A549 (cell line): Measurements from ENCODE around the gene SLX9. TPM values are rescaled to one million over a fixed set of nuclear protein-coding genes. Genes with fewer than 3 reads are reported as not detected.

Experiments
- ATAC-seq, 2 experiments: fragments of 200-7000 bp in 1 of 2; fragments of >200 bp in 1 of 2; cut with Nextera tagmentation in 1 of 2; cut with Tn5 transposase in 1 of 2; 3 replicates each; pipeline versions ENCODE4 v1.8.0 to v1.9.1; 2018 to 2020; ENCODE audit warnings: mild to moderate bottlenecking in 1 of 2, moderate library complexity in 1 of 2
- CTCF ChIA-PET: fragments of 300-600 bp; sonication (Branson Sonifier 250); formaldehyde crosslinking; extraction: SDS; loops from one replicate; lab custom pipeline; 2021; ENCODE audit warnings: antibody characterized with exemption, inconsistent platforms; lab: Yijun Ruan, JAX
- POLR2A ChIA-PET: fragments of 350-600 bp; formaldehyde crosslinking; extraction: SDS; loops from one replicate; lab custom pipeline; 2021; ENCODE audit warnings: antibody characterized with exemption, inconsistent platforms; lab: Yijun Ruan, JAX
- DNase-seq, 2 experiments: peaks; one replicate each; pipeline versions ENCODE4 v3.0.0 to v3.0.0-alpha.2; 2011 to 2016; ENCODE audit warnings: low read depth in 1 of 2, low spot score in 1 of 2
- FAIRE-seq: peaks from 2 replicates; lab custom pipeline; 2011; peaks lifted over from hg19 to GRCh38; lab: Jason Lieb, UNC
- H3K27ac ChIP-seq, 2 experiments: fragments of >200 bp; sonication (Bioruptor Twin); formaldehyde crosslinking; 3 replicates each; pipeline ENCODE4 v1.5.1; 2016 to 2017
- H3K4me1 ChIP-seq: fragments of >200 bp; sonication (Bioruptor Twin); formaldehyde crosslinking; 3 replicates; pipeline ENCODE4 v1.6.1; 2016
- H3K4me2 ChIP-seq: fragments of >200 bp; sonication (Bioruptor Twin); formaldehyde crosslinking; 3 replicates; pipeline ENCODE4 v1.6.1; 2016
- H3K4me3 ChIP-seq: fragments of >200 bp; sonication (Bioruptor Twin); formaldehyde crosslinking; 3 replicates; pipeline ENCODE4 v1.5.1; 2016
- H3K9me3 ChIP-seq: fragments of >200 bp; sonication (Bioruptor Twin); formaldehyde crosslinking; 3 replicates; pipeline ENCODE4 v1.6.1; 2016
- BCL3 ChIP-seq: fragments of >200 bp; sonication (Bioruptor Twin); formaldehyde crosslinking; IDR thresholded peaks from 3 replicates; pipeline ENCODE4 v1.6.1; 2016
- CEBPB ChIP-seq, 2 experiments: fragments of >200 bp in 1 of 2; sonication (Bioruptor Twin) in 1 of 2; formaldehyde crosslinking in 1 of 2; IDR thresholded peaks; 2 replicates each; pipeline ENCODE4 v1.6.1; 2012 to 2016
- CHD2 ChIP-seq: fragments of 150-350 bp; IDR thresholded peaks from 2 replicates; pipeline ENCODE4 v1.6.1; 2014; ENCODE audit warnings: low read length; ENCODE audit not compliant: partially characterized antibody
- EHMT2 ChIP-seq: fragments of 200-600 bp; sonication (generic); IDR thresholded peaks from 2 replicates; pipeline ENCODE4 v1.6.1; 2016; ENCODE audit warnings: antibody characterized with exemption, low read depth, mild to moderate bottlenecking, moderate library complexity
- ELK1 ChIP-seq: fragments of 150-350 bp; IDR thresholded peaks from 2 replicates; pipeline ENCODE4 v1.6.1; 2014; ENCODE audit warnings: low read depth, mild to moderate bottlenecking, low read length
- EP300 ChIP-seq, 2 experiments: fragments of >200 bp; sonication (Bioruptor Twin); formaldehyde crosslinking; IDR thresholded peaks; 2 replicates in 1 of 2; 3 replicates in 1 of 2; pipeline ENCODE4 v1.6.1; 2016 to 2017
- ESRRA ChIP-seq: fragments of 150-350 bp; IDR thresholded peaks from 2 replicates; pipeline ENCODE4 v1.6.1; 2014; ENCODE audit warnings: mild to moderate bottlenecking, low read length, borderline replicate concordance
- FOSB ChIP-seq: fragments of 250-450 bp; sonication (Bioruptor Pico); IDR thresholded peaks from 2 replicates; pipeline ENCODE4 v1.5.0; 2020; ENCODE audit warnings: mild to moderate bottlenecking, moderate library complexity
- FOSL2 ChIP-seq, 2 experiments: fragments of 450-650 bp in 1 of 2; fragments of >200 bp in 1 of 2; sonication (Bioruptor Twin) in 1 of 2; formaldehyde crosslinking; IDR thresholded peaks; 2 replicates each; pipeline versions ENCODE4 v1.5.0 to v1.6.1; 2016 to 2020; ENCODE audit warnings: mild to moderate bottlenecking in 1 of 2, moderate library complexity in 1 of 2
- JUN ChIP-seq, 2 experiments: fragments of >200 bp; sonication (Bioruptor Twin); formaldehyde crosslinking; IDR thresholded peaks; 2 replicates in 1 of 2; 3 replicates in 1 of 2; pipeline ENCODE4 v1.6.1; 2016 to 2017
- MAFK ChIP-seq: fragments of 450-650 bp; IDR thresholded peaks from 2 replicates; pipeline ENCODE4 v1.6.1; 2014; ENCODE audit not compliant: partially characterized antibody
- MYC ChIP-seq: IDR thresholded peaks from 2 replicates; pipeline ENCODE4 v1.6.1; 2012; ENCODE audit warnings: mild to moderate bottlenecking, inconsistent platforms, low read length, improper control_type of control experiment, borderline replicate concordance
- NFE2L2 ChIP-seq: fragments of 150-350 bp; conservative IDR thresholded peaks from 2 replicates; pipeline ENCODE4 v1.6.1; 2014; ENCODE audit warnings: low read length
- PHF8 ChIP-seq: fragments of 200-600 bp; sonication (generic); IDR thresholded peaks from 2 replicates; pipeline ENCODE4 v1.6.1; 2016; ENCODE audit warnings: low read depth, mild to moderate bottlenecking, antibody characterized with exemption, moderate library complexity, borderline replicate concordance
- POLR2AphosphoS2 ChIP-seq: conservative IDR thresholded peaks from 2 replicates; pipeline ENCODE4 v1.6.1; 2012; ENCODE audit warnings: low read length, improper control_type of control experiment, inconsistent platforms
- RCOR1 ChIP-seq: fragments of 150-350 bp; IDR thresholded peaks from 2 replicates; pipeline ENCODE4 v1.6.1; 2014; ENCODE audit warnings: antibody characterized with exemption, low read length, low read depth
- RFX5 ChIP-seq: fragments of 450-650 bp; IDR thresholded peaks from 2 replicates; pipeline ENCODE4 v1.7.1; 2014; ENCODE audit warnings: antibody characterized with exemption, mild to moderate bottlenecking, moderate library complexity
- SREBF2 ChIP-seq: fragments of 450-650 bp; IDR thresholded peaks from 2 replicates; pipeline ENCODE4 v1.6.1; 2014; ENCODE audit warnings: mild to moderate bottlenecking, moderate library complexity
- ZC3H11A ChIP-seq: fragments of 450-650 bp; IDR thresholded peaks from 2 replicates; pipeline ENCODE4 v1.6.1; 2014; ENCODE audit warnings: antibody characterized with exemption, mild to moderate bottlenecking
- ZNF302 ChIP-seq: fragments of 250-450 bp; sonication (Bioruptor Pico); IDR thresholded peaks from 2 replicates; pipeline ENCODE4 v1.9.0; 2021; ENCODE audit warnings: inconsistent platforms, mild to moderate bottlenecking, moderate library complexity
- WGBS: methylation state at CpG from one replicate; pipeline ENCODE4 v1.1.6; 2017; ENCODE audit errors: missing lambda C conversion rate; 5-methylcytosine and 5-hydroxymethylcytosine counted together
- polyA plus RNA-seq, 4 experiments: library from polyadenylated mRNA; depleted of rRNA in 3 of 4; stranded (reverse); fragments of >200 nt; fragmentation: RNase III in 1 of 4; extraction: RNeasy Plus Mini Kit Qiagen cat#74134 plus additional on column Dnase treatment in 1 of 4; gene quantifications; 2 replicates in 3 of 4; 3 replicates in 1 of 4; pipeline ENCODE4 v1.2.3, GENCODE V29; 2011 to 2017
- TF ChIP-seq, protein P1 (sequence below): fragments of 200-600 bp; sonication (generic); IDR thresholded peaks from 2 replicates; pipeline ENCODE4 v1.6.1; 2016; ENCODE audit warnings: antibody characterized with exemption, mild to moderate bottlenecking, moderate library complexity
- TF ChIP-seq, protein P2 (sequence below): fragments of 250-450 bp; sonication (Bioruptor Pico); IDR thresholded peaks from 2 replicates; pipeline ENCODE4 v1.5.0; 2021; ENCODE audit warnings: mild to moderate bottlenecking, moderate library complexity, borderline replicate concordance
- TF ChIP-seq, protein P3 (sequence below): IDR thresholded peaks from 2 replicates; pipeline ENCODE4 v1.6.1; 2012; ENCODE audit warnings: low read depth, borderline replicate concordance

SLX9 gene
- polyA plus RNA-seq, 2 of the 4 experiments (the other 2 are of a cell fraction) = 26.9 to 40.6 TPM

DNA sequence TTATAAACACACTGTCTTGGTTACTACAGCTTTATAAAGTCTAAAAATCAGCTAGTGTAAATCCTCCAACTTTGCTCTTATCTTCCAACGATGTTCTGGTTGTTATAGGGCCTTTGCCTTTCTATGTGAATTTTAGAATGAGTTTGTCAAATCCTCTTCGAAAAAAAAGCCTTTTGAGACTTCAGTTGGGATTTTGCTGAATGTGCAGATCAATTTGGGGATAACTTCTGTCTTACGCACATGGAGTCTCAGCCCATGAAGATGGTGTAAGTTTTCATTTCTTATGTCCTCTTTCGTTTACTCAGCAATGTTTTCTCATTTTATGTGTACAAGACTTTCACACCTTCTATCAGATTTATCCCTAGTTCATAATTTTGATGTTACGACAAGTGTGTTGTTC lies 69.8 kb downstream of the SLX9 start:
- FAIRE-seq = no peak
- H3K4me1 ChIP-seq = peaks cover 20% of the 10 kb centered on the region
- 75% methylated on average over 5 of the region's 5 CpGs for WGBS
- POLR2A ChIA-PET = no interaction called here
- no peak for TF ChIP-seq EHMT2
- TF ChIP-seq MAFK = peak; percentile 61
- TF ChIP-seq POLR2AphosphoS2 = no peak
- CTCF ChIA-PET = no interaction called here
- H3K9me3 ChIP-seq = no peaks in the 10 kb centered on the region
- DNase-seq = no peak
- H3K4me2 ChIP-seq = no peak overlapping the region
- no peak overlapping the region for H3K4me3 ChIP-seq
- no peak overlapping the region for H3K27ac ChIP-seq
- ATAC-seq = no peak

GRCh38 chr21:45010096-45010495 lies 70.3 kb downstream of the SLX9 start:
- POLR2A ChIA-PET = no interaction called here
- TF ChIP-seq JUN (IDR thresholded peaks at IDR 0.05) (no peak), MYC (no peak), SREBF2 (no peak), CHD2 (no peak), PHF8 (no peak), ELK1 (no peak), ESRRA (no peak), ZC3H11A (no peak), BCL3 (no peak), EP300 (IDR thresholded peaks at IDR 0.05) (no peak), NFE2L2 (no peak), FOSB (CRISPR knock-in tag) (no peak), ZNF302 (CRISPR knock-in tag) (no peak), CEBPB (IDR thresholded peaks at IDR 0.05) (no peak), RFX5 (no peak), FOSL2 (IDR thresholded peaks at IDR 0.05) (no peak), FOSL2 (CRISPR knock-in tag; IDR thresholded peaks at IDR 0.05) (no peak), RCOR1 (no peak)
- TF ChIP-seq, protein P1, sequence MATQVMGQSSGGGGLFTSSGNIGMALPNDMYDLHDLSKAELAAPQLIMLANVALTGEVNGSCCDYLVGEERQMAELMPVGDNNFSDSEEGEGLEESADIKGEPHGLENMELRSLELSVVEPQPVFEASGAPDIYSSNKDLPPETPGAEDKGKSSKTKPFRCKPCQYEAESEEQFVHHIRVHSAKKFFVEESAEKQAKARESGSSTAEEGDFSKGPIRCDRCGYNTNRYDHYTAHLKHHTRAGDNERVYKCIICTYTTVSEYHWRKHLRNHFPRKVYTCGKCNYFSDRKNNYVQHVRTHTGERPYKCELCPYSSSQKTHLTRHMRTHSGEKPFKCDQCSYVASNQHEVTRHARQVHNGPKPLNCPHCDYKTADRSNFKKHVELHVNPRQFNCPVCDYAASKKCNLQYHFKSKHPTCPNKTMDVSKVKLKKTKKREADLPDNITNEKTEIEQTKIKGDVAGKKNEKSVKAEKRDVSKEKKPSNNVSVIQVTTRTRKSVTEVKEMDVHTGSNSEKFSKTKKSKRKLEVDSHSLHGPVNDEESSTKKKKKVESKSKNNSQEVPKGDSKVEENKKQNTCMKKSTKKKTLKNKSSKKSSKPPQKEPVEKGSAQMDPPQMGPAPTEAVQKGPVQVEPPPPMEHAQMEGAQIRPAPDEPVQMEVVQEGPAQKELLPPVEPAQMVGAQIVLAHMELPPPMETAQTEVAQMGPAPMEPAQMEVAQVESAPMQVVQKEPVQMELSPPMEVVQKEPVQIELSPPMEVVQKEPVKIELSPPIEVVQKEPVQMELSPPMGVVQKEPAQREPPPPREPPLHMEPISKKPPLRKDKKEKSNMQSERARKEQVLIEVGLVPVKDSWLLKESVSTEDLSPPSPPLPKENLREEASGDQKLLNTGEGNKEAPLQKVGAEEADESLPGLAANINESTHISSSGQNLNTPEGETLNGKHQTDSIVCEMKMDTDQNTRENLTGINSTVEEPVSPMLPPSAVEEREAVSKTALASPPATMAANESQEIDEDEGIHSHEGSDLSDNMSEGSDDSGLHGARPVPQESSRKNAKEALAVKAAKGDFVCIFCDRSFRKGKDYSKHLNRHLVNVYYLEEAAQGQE = no peak
- TF ChIP-seq, protein P2, sequence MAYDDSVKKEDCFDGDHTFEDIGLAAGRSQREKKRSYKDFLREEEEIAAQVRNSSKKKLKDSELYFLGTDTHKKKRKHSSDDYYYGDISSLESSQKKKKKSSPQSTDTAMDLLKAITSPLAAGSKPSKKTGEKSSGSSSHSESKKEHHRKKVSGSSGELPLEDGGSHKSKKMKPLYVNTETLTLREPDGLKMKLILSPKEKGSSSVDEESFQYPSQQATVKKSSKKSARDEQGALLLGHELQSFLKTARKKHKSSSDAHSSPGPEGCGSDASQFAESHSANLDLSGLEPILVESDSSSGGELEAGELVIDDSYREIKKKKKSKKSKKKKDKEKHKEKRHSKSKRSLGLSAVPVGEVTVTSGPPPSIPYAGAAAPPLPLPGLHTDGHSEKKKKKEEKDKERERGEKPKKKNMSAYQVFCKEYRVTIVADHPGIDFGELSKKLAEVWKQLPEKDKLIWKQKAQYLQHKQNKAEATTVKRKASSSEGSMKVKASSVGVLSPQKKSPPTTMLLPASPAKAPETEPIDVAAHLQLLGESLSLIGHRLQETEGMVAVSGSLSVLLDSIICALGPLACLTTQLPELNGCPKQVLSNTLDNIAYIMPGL (CRISPR knock-in tag) = no peak
- TF ChIP-seq, protein P3, sequence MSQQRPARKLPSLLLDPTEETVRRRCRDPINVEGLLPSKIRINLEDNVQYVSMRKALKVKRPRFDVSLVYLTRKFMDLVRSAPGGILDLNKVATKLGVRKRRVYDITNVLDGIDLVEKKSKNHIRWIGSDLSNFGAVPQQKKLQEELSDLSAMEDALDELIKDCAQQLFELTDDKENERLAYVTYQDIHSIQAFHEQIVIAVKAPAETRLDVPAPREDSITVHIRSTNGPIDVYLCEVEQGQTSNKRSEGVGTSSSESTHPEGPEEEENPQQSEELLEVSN = no peak
- TF ChIP-seq, all 56 proteins: peak for 0
- H3K27ac ChIP-seq = no peak overlapping the region
- no peak overlapping the region for H3K4me2 ChIP-seq
- DNase-seq = no peak
- H3K4me1 ChIP-seq = peaks cover 20% of the 10 kb centered on the region
- WGBS = 80% methylated on average over 3 of the region's 3 CpGs
- no peak for ATAC-seq
- H3K9me3 ChIP-seq = no peaks in the 10 kb centered on the region
- H3K4me3 ChIP-seq = no peak overlapping the region
- CTCF ChIA-PET = no interaction called here
- FAIRE-seq = no peak
